ENCODE measurements around the gene MYO3A.

MYO3A gene, protein sequence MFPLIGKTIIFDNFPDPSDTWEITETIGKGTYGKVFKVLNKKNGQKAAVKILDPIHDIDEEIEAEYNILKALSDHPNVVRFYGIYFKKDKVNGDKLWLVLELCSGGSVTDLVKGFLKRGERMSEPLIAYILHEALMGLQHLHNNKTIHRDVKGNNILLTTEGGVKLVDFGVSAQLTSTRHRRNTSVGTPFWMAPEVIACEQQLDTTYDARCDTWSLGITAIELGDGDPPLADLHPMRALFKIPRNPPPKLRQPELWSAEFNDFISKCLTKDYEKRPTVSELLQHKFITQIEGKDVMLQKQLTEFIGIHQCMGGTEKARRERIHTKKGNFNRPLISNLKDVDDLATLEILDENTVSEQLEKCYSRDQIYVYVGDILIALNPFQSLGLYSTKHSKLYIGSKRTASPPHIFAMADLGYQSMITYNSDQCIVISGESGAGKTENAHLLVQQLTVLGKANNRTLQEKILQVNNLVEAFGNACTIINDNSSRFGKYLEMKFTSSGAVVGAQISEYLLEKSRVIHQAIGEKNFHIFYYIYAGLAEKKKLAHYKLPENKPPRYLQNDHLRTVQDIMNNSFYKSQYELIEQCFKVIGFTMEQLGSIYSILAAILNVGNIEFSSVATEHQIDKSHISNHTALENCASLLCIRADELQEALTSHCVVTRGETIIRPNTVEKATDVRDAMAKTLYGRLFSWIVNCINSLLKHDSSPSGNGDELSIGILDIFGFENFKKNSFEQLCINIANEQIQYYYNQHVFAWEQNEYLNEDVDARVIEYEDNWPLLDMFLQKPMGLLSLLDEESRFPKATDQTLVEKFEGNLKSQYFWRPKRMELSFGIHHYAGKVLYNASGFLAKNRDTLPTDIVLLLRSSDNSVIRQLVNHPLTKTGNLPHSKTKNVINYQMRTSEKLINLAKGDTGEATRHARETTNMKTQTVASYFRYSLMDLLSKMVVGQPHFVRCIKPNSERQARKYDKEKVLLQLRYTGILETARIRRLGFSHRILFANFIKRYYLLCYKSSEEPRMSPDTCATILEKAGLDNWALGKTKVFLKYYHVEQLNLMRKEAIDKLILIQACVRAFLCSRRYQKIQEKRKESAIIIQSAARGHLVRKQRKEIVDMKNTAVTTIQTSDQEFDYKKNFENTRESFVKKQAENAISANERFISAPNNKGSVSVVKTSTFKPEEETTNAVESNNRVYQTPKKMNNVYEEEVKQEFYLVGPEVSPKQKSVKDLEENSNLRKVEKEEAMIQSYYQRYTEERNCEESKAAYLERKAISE (N-terminal part only)

DNA sequence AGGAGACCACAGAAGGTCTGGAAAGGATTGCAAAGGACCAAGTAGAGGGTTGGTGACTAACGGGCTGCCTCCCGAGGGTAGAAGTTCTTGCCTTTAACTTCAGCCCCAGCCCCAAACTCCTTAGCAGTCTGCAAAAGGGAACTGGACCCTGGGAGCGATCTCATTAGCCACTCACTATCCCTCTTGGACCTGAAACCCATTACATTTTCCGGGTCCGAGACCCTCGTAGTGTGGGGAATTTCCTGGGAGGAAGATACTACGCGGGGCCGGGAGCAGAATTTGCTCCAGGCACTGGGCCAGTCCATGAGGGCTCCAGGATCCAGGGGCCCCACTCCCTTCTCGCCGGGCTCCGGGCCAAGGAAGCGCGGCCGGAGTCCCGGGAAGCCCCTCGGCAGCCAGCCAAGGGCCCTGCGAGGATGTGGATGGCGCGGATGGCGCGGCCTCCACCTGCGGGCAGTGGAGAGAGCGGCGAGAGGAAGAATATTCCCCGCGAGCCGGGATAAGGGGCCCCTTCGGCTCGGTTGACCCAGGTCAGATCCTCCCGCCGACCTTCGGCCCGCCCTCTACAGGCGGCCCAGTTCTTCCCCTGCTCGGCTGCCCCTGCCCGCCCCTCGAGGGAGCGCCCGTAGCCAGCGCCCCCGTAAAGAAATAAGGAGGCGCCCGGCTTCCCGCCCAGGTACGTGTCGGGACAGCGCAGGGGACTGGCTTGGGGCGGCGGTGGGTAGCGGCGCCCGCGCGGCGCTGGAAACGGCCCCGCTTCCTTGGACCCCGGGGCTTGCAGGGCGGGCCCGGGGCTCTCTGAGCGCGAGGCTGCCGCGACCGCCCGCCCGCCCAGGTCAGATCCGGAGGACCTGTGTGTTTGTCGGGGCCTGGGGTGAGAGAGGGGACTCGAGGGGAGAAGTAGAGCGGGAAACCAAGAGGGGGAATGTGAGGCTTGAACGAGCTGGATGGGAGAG lies at the start of gene MYO3A:
Gene MYO3A (plus strand): TSS at position 577 of the 956 bp plus-strand sequence. CDS start 17,882 bp downstream, outside the sequence.
- DNase-seq, result no peak

DNA sequence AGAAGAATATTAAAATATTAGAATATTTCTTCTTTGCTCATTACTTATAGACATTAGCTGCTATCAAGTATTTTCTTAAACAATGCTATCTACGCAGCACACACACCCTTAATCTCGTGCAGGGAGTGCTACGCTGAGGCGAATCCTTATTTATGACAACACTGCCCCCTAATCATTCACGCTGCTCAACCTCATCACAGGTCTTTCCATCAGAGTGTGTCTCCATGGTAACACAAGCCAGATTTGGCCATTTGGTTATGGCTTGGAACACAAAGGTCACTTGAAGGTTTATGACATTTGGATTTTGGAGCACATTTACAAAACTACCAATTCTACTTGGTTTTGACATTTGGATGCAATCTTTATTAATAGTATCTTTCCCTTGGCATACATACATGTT lies 45.4 kb upstream of the MYO3A start:
- no peak for DNase-seq

DNA sequence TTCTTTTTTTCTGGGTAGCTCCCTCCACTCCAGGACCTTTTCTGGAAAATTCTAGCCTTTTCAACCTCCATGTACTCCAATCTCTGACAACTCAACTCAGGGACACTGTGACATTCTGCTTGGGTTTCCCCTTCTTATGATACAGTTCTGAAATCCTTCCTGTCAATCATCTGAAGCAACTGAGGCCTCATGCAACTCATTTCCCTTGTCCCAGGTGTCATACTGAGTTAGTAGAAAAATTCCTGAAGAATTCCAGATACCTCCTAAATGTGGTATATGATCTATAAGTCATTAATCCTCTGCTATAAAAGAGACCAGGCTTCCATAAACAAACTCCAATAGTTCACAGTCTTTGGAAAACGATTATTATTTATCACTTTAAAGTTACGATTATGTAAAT lies 43.0 kb upstream of the MYO3A start:
- no peak for DNase-seq

DNA sequence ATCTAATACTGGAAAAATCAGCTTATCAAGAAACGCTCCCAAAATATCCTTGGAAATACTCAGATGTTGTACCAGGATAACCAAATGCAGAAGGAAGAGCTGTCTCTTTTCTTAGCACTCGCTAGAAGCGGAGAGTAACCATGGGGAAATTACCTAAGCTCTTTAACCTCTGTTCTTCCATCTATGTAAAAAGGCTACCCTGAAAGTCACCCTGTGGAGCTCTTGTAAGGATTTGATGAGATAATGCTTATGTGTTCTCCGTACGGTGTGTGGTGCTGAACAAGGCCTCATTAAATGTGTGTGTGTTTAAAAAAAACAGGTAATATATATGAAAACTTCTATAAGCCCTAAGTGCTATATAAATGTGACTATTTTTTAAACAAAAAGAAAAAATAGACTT lies 38.2 kb upstream of the MYO3A start:
- DNase-seq, result no peak

DNA sequence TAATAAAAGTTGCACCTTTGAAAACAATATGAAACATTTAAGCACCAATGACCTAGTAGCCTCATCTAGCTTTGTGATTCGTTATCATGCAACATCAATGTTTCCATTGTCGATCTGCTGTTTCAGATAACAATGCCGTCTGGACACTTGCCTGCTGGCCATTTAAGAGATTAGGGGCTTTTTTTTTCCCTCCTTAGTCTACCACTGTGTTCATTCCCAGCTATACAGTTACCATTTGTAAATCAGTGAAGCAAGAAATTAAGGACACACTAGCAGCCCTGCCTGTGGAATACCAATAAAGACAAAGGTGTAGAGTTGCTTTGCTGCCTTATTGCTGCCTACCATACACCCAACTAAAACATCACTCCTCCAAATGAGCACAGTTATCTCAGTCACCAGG lies 37.6 kb upstream of the MYO3A start:
- DNase-seq, result no peak

DNA sequence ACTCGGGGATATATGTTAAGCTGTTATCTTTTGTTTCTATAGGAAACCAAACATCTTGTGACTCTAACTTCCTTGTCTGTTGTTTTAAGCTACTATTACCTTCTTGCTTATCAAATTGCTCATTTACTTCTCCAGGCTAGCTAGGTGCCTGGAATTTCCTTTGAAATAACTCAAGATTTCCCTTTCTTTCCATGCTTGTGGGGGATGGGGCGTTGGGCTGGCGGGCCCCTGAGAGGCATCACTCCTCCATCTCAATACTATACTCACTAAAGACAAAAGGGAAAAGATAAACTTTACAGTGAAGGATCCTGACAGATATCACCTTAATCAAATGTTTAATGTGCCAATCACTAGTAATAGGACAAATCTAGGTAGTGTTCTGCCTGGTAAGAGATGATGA lies 34.7 kb upstream of the MYO3A start:
- DNase-seq, result no peak

DNA sequence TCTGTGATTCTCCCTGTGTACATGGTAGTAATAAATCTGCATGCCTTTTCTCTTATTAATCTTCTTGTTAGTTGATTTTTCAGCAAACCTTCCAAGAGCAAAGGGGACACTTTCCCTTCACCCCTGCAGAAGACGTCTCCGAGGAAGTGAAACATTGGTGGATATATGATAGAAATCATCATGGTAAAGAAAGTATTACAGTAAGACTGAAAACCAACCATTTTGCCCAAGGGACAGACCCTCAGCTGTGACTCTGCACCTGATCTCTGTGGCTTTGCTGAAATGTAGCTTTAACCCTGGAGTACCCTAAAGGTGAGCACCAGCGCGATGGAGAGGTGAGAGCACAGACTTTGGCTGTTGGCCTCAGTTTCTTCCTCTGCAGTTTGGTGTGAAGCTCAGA lies 32.8 kb upstream of the MYO3A start:
- DNase-seq, result no peak

DNA sequence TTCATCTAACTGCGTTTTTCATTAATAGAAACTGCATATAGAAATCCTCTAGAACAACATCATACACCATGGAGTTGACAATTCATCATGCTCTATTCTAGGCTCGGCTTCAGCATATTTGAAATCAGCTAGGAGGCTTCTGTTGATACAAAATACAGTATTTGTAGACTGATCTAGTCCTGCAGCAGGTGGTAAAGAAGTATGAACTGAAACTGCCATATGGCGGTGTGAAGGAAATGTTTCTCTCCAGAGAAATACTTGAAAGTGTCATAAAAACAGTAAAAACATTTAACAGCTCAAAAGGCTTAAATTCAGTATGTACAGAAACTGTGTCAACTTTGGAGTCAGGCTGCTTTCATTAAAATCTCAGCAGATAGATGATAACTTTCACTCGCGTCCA lies 32.0 kb upstream of the MYO3A start:
- no peak for DNase-seq

DNA sequence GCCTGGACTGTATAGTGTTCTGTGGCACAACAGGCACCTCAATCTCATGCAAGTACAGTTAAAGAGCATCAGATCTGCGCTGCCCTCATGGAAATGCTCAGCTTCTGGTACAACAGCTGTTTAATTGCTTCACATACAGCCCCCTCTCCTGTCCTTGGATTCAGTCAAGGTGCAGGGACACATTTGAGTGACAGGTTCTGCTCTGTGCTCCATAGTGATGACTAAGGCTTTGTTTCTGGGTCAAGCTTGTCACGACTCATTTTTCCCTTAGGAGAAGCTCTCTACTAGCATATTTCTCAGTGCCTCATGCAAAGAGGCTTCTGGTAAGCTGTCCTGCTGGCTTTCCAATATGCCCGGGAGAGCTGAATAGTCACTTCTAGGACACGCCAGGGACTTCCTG lies 26.8 kb upstream of the MYO3A start:
- no peak for DNase-seq

DNA sequence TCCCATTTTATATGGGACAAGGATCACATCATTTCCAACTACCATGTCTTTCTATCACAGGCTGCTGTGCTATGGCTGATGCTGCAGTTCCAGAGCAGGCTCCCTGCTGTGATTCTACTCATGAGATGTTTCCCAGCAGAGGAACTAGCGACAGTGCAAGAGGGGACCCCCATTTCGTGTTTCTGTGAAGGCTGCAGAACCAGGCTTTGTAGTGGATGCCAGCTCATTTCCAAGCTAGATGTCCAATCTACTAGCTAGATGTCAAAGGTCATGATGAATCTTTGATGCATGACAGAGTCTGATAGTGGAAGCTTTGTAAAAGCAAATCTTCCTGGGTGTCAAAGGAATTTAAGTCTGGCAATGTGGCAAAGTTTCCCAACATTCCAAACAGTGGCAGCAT lies 21.2 kb upstream of the MYO3A start:
- no peak for DNase-seq

DNA sequence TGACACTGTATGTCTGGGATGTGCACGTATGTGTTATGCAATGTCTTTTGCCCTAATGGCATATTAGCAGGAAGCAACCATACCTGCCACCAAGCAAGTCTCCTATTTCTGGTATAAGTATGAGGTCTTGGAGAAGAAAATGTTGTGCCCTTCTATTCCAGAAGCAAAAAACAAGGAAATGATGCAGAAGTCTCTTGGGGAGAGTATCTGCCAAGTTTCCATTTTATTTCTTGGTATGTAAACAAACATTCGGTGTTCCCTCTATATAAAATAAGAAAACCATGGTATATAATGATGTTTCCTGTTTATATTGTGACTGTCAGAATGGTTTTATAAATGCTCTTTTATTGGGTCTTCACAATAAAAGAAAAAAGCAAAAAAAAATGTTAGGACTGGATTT lies 19.3 kb upstream of the MYO3A start:
- DNase-seq, result no peak

DNA sequence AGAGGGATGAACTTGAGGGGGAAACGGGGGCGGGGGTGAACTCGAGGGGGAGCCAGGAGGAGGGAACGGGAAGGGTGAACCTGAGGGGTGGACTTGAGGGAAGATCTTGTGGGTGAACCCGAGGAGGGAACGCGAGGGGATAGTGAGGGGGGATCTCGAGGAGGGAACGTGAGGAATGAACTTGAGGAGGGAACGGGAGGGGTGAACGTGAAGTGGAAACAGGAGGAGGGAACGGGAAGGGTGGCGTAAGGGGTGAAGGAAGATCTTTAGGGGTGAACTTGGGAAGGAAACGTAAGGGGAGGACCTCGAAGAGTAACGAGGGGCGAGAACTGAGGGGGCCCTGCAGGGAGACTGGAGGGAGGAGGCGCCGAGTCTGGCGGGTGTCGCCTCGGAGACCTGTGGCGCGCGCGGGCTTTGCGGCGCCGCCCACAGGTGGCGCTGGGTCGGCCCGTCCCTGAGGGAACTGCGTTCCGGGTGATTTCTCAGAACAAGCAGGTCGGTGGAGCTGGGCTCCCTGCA lies 651 bp downstream of the MYO3A start:
- DNase-seq, result no peak

DNA sequence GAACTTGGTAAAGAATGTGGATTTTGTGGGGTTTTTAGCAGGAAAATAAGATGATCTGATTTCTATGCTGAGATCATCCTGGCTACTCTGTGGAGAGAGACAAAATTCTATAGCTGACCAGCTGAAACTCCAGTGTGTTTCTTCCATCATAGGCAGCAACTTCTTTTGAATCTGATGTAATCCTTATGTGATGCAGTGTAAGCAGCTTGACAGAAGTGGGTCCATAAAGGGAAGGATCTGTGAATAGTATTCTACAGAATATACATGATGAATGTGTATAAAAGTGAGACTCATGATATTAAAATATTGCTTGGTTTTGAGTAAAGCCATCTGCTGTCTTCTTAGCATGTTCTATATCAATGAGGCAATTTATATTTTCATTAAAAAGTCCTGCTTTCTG lies 4.4 kb downstream of the MYO3A start:
- DNase-seq, result no peak

DNA sequence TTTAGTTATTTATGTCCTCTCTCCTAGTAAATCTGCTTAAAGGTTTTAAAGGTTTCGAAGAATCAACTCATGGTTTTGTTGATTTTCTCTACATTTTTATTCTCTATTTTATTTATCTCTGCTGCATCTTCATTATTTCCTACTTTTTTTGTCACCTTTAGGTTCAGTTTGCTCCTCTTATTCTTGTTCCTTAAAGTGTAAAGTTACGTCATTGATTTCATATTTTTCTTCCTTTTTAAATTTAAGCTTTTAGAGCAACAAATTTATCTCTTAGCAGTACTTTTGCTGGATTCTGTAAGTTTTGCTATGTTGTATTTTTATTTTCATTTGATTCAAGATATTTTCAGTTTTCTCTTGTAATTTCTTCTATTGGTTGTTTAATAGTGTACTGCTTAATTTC lies 10.7 kb downstream of the MYO3A start:
- DNase-seq, result no peak

DNA sequence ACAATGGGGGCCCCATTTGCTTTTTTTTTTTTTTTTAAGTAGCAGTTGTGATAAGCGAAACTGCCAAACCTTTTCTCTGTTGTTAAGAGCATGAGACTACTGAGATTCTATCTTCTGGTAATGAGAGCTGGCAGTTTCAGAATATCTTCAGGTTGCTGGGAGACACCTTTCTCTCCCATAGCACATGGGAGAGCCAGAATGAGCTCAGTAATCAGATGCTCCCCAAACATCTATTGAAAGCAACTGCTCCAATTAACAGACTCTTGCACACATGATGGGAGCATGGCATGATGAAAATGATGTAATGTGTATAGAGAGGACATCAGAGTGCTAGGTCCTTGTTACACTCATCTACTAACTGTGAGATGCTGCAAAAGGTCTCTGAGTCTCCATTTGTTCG lies 18.8 kb downstream of the MYO3A start:
- no peak for DNase-seq

DNA sequence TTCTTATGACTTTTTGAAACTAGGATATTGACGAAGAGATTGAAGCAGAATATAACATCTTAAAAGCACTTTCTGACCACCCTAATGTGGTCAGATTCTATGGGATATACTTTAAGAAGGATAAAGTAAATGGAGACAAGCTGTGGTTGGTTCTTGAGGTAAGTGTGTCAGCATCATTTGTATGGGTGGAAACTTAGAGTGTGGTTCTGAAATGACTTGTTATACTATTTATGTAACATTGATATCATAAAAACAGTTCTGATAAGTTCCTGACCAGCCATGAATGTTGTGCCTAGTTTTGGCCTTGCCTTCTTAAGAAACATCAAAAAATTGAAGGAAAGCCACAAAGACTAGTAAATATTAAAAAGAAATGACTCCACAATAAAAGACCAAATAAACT lies 20.8 kb downstream of the MYO3A start:
- no peak for DNase-seq

DNA sequence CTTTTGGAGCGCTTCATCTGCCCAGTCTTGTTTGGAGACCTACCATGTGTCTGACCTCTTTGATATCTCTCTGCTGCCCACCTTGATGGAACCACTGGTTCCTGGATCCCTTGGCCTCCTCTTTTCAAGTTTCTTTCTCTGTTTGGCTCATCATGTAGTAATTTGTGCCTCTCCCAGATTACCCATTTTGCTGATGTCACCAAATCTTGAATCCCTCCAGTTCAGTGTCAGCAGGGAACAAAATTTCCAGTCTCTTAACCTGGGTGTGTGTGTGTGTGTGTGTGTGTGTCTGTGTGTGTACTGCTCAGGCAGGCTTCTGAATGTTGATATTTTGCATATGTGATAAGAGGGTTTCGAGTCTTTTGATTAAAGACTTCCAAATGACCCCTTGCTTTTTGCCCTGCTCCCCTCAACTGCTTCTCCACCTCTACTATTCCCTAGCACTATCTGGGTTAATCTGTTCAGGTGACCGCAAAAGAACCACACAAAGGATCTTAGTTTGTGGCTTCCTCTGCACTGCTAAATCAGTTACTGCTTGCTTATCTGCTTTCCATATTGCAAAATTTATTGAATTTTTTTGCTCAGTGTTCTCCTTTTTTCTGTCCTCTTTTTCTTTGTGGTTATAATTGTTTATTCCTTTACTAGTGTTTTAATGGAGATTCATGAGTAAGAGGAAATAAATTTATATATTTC lies 25.7 kb downstream of the MYO3A start:
- DNase-seq, result no peak

DNA sequence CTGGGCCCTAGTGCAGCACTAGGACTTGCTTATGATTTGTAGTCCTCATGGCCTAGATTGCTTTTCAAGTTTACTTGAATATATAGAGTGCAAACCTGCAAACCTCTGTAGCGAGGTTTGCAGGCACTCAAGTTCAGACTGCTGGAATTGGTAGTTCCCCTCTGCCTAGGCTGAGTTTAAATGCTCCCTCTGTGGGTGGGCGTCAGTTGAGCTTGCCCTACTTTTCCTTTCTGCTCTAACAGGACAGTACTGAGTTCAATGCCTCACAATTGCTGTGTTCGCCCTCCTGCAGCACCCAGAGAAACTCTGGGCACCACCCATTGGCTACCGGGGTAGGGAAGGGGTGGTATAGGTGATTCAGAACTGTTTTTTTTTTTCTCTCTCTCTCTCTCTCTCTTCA lies 31.6 kb downstream of the MYO3A start:
- DNase-seq, result no peak

DNA sequence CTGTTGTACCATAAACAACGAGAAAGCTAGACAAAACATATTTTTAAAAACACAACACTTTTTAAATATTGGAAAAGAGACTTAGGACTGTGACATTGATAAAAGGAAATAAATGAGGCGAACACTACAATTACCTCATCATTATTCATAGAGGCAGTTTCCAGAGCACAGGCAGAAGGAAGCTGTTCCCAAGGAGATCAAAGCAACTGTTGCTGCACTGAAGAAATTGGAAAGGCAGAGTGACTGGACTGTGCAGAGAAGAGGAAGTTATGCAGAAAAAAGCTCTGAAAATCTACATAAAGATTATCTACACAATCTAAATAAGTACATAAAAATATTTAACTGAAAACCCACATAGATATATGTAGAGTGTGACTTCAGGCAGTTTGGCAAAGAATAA lies 32.8 kb downstream of the MYO3A start:
- DNase-seq, result no peak

DNA sequence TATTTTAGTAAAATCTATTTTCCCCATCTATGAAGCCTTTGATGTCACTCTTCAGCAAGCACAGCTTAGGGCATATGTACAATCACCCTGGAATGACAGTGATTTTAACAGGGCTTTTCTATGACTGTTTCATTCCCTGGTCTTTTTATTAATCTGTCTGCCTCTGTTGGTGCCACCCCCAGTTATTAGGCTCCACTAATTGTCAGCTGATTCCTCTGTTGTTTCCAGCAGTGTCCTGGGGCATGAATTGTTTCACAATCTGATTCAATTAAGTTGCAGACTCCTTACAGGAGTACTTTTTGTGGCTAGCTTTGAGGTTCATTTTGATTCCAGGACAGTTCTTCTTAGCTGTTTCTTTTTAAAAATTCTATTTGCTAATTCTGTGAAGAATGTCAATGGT lies 38.6 kb downstream of the MYO3A start:
- DNase-seq, result no peak

DNA sequence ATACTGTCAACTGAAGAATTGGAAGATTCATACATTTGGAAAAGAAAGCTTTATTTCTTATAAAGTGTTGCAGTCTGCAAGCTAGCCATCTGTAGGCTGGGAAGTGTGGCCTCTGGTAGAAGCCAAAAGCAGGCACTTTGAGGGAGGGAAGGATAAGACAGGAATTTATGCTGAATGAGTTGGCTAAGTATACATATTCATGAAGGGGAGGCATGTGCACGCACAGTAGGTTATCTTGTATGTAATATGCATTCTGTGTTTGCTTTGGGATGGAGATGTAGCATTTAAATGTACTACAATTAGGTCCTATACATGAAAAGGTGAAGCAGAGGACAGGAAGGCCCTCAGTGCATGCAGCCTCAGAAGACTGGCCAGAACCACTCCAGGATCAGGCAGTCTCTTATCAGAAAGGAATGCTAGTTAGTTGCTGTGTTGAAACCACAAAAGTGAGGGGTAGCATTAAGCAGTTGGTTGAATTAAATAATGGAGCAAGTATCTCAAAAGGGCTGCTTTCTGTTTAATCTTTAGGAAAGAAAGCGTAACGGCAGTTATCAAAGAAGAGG lies 40.9 kb downstream of the MYO3A start:
- DNase-seq, result no peak
